Astrocyte (in vitro differentiated cells and primary cell): ENCODE results near the gene PI4KB. TPM values are rescaled to one million over a fixed set of nuclear protein-coding genes. Genes with fewer than 3 reads are reported as not detected.

Source experiments
- DNase-seq: peaks from one replicate; pipeline ENCODE4 v3.0.0-alpha.2; 2010; ENCODE audit warnings: low read depth
- FAIRE-seq: peaks from 2 replicates; lab custom pipeline; 2011; peaks lifted over from hg19 to GRCh38; lab: Jason Lieb, UNC
- H2AFZ ChIP-seq: 2 replicates; pipeline ENCODE4 v1.6.0; 2012; ENCODE audit warnings: low read depth, low read length, inconsistent platforms
- H3K27ac ChIP-seq: 2 replicates; pipeline ENCODE4 v1.5.1; 2011; ENCODE audit warnings: low read depth, low read length, inconsistent platforms
- H3K27me3 ChIP-seq: 2 replicates; pipeline ENCODE4 v1.6.0; 2011; ENCODE audit warnings: low read length, inconsistent platforms; ENCODE audit not compliant: insufficient read depth
- H3K36me3 ChIP-seq: 2 replicates; pipeline ENCODE4 v1.5.1; 2011; ENCODE audit warnings: low read length, inconsistent platforms; ENCODE audit not compliant: insufficient read depth
- H3K4me1 ChIP-seq: 2 replicates; pipeline ENCODE4 v1.5.1; 2011; ENCODE audit warnings: low read length, inconsistent platforms; ENCODE audit not compliant: insufficient read depth
- H3K4me2 ChIP-seq: 2 replicates; pipeline ENCODE4 v1.6.0; 2012; ENCODE audit warnings: low read length, inconsistent platforms
- H3K4me3 ChIP-seq: 2 replicates; pipeline ENCODE4 v1.5.1; 2011; ENCODE audit warnings: low read depth, mild to moderate bottlenecking, low read length, inconsistent platforms; ENCODE audit not compliant: insufficient read depth
- H3K79me2 ChIP-seq: 2 replicates; pipeline ENCODE4 v1.6.0; 2012; ENCODE audit warnings: mild to moderate bottlenecking, low read length, inconsistent platforms; ENCODE audit not compliant: insufficient read depth
- H3K9ac ChIP-seq: 2 replicates; pipeline ENCODE4 v1.6.0; 2012; ENCODE audit warnings: mild to moderate bottlenecking, low read length, inconsistent platforms
- H3K9me3 ChIP-seq: 2 replicates; pipeline ENCODE4 v1.5.1; 2012; ENCODE audit warnings: low read depth, mild to moderate bottlenecking, low read length, inconsistent platforms; ENCODE audit not compliant: insufficient read depth
- H4K20me1 ChIP-seq: 2 replicates; pipeline ENCODE4 v1.6.0; 2012; ENCODE audit warnings: low read length, inconsistent platforms; ENCODE audit not compliant: insufficient read depth
- H3K27ac Mint-ChIP-seq: one replicate; pipeline ENCODE4 v1.8.0; 2021; ENCODE audit warnings: mild to moderate bottlenecking, mixed read lengths; ENCODE audit not compliant: unreplicated experiment
- H3K27me3 Mint-ChIP-seq: one replicate; pipeline ENCODE4 v1.8.0; 2021; ENCODE audit warnings: low read depth, mixed read lengths; ENCODE audit not compliant: unreplicated experiment
- H3K36me3 Mint-ChIP-seq: one replicate; pipeline ENCODE4 v1.8.0; 2021; ENCODE audit warnings: low read depth, mixed read lengths; ENCODE audit not compliant: unreplicated experiment
- H3K4me1 Mint-ChIP-seq: one replicate; pipeline ENCODE4 v1.8.0; 2021; ENCODE audit warnings: low read depth, mixed read lengths; ENCODE audit not compliant: unreplicated experiment
- H3K4me3 Mint-ChIP-seq: one replicate; pipeline ENCODE4 v1.8.0; 2021; ENCODE audit warnings: mild to moderate bottlenecking, moderate library complexity, mixed read lengths; ENCODE audit not compliant: unreplicated experiment
- H3K9me3 Mint-ChIP-seq: one replicate; pipeline ENCODE4 v1.8.0; 2021; ENCODE audit warnings: mild to moderate bottlenecking, mixed read lengths; ENCODE audit not compliant: unreplicated experiment
- EZH2 ChIP-seq: IDR thresholded peaks from 2 replicates; pipeline ENCODE4 v1.6.1; 2012; ENCODE audit warnings: mild to moderate bottlenecking, low read length, inconsistent platforms; ENCODE audit not compliant: insufficient read depth
- total RNA-seq: library from RNA; stranded (reverse); gene quantifications from 2 replicates; pipeline ENCODE4 v1.2.1, GENCODE V29; 2021
- TF ChIP-seq, protein P1 (sequence below): IDR thresholded peaks from 2 replicates; pipeline ENCODE4 v1.5.1; 2011; ENCODE audit warnings: low read depth, mild to moderate bottlenecking, inconsistent platforms, low read length, moderate library complexity; ENCODE audit not compliant: insufficient read depth

PI4KB gene
- total RNA-seq, 1 donor from 2014 or later, result 67.8 TPM

- H3K27me3 Mint-ChIP-seq, result no peaks in the 10 kb centered on the region
- peak overlapping the region; percentile 27 for H3K9ac ChIP-seq
- H3K4me1 ChIP-seq, result peaks cover 56% of the 10 kb centered on the region
- DNase-seq (no peak), FAIRE-seq (no peak)
- H4K20me1 ChIP-seq, result peaks cover 40% of the 10 kb centered on the region
- no peaks in the 10 kb centered on the region for H3K9me3 ChIP-seq
- H3K36me3 Mint-ChIP-seq, result peaks cover 43% of the 10 kb centered on the region
- peaks cover 54% of the 10 kb centered on the region for H3K79me2 ChIP-seq
- H3K27me3 ChIP-seq, result no peaks in the 10 kb centered on the region
- H3K27ac ChIP-seq, result peak overlapping the region; percentile 67
- TF ChIP-seq, protein P1, sequence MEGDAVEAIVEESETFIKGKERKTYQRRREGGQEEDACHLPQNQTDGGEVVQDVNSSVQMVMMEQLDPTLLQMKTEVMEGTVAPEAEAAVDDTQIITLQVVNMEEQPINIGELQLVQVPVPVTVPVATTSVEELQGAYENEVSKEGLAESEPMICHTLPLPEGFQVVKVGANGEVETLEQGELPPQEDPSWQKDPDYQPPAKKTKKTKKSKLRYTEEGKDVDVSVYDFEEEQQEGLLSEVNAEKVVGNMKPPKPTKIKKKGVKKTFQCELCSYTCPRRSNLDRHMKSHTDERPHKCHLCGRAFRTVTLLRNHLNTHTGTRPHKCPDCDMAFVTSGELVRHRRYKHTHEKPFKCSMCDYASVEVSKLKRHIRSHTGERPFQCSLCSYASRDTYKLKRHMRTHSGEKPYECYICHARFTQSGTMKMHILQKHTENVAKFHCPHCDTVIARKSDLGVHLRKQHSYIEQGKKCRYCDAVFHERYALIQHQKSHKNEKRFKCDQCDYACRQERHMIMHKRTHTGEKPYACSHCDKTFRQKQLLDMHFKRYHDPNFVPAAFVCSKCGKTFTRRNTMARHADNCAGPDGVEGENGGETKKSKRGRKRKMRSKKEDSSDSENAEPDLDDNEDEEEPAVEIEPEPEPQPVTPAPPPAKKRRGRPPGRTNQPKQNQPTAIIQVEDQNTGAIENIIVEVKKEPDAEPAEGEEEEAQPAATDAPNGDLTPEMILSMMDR, result no peak
- no peak for TF ChIP-seq EZH2
- peaks cover 41% of the 10 kb centered on the region for H3K36me3 ChIP-seq
- H3K27ac Mint-ChIP-seq, result peak overlapping the region; percentile 100
- H3K4me1 Mint-ChIP-seq, result peaks cover 63% of the 10 kb centered on the region
- H2AFZ ChIP-seq, result no peak overlapping the region
- H3K9me3 Mint-ChIP-seq, result no peaks in the 10 kb centered on the region
- peak overlapping the region; percentile 70 for H3K4me2 ChIP-seq
- peak overlapping the region; percentile 1 for H3K4me3 ChIP-seq
- H3K4me3 Mint-ChIP-seq, result peak overlapping the region; percentile 64
Observed at GRCh38 chr1:151311011-151311410, 16.2 kb downstream of the PI4KB start.

GRCh38 chr1:151309811-151310323 lies 17.3 kb downstream of the PI4KB start:
- FAIRE-seq (no peak), DNase-seq (peak; percentile 31)
- Histone ChIP-seq H3K27ac (peak overlapping the region; percentile 49), H3K4me3 (no peak overlapping the region), H3K79me2 (peaks cover 45% of the 10 kb centered on the region), H3K27me3 (no peaks in the 10 kb centered on the region), H3K9ac (peak overlapping the region; percentile 27), H2AFZ (no peak overlapping the region), H3K36me3 (peaks cover 42% of the 10 kb centered on the region), H4K20me1 (peaks cover 39% of the 10 kb centered on the region), H3K4me2 (peak overlapping the region; percentile 70), H3K9me3 (no peaks in the 10 kb centered on the region), H3K4me1 (peaks cover 56% of the 10 kb centered on the region)
- no peak for TF ChIP-seq EZH2
- TF ChIP-seq, protein P1, result no peak
- Mint-ChIP-seq H3K27me3 (no peaks in the 10 kb centered on the region), H3K9me3 (no peaks in the 10 kb centered on the region), H3K4me1 (peaks cover 63% of the 10 kb centered on the region), H3K27ac (peak overlapping the region; percentile 100), H3K4me3 (peak overlapping the region; percentile 62), H3K36me3 (peaks cover 43% of the 10 kb centered on the region)

- no peak overlapping the region for H3K4me3 ChIP-seq
- Mint-ChIP-seq H3K27ac (no peak overlapping the region), H3K27me3 (no peaks in the 10 kb centered on the region), H3K4me1 (no peaks in the 10 kb centered on the region), H3K4me3 (no peak overlapping the region), H3K9me3 (peaks cover 2% of the 10 kb centered on the region), H3K36me3 (peaks cover 33% of the 10 kb centered on the region)
- no peaks in the 10 kb centered on the region for H3K4me1 ChIP-seq
- H3K79me2 ChIP-seq, result no peaks in the 10 kb centered on the region
- no peak for TF ChIP-seq EZH2
- TF ChIP-seq, protein P1, result no peak
- H4K20me1 ChIP-seq, result peaks cover 3% of the 10 kb centered on the region
- no peak overlapping the region for H2AFZ ChIP-seq
- no peak overlapping the region for H3K9ac ChIP-seq
- FAIRE-seq (no peak), DNase-seq (no peak)
- no peaks in the 10 kb centered on the region for H3K27me3 ChIP-seq
- H3K36me3 ChIP-seq, result peaks cover 47% of the 10 kb centered on the region
- H3K27ac ChIP-seq, result no peak overlapping the region
- no peak overlapping the region for H3K4me2 ChIP-seq
- no peaks in the 10 kb centered on the region for H3K9me3 ChIP-seq
Observed at GRCh38 chr1:151294742-151295462, 32.3 kb downstream of the PI4KB start.
